K562 (cell line): Measurements from ENCODE around the gene ECM2.

Source experiments
- KDM5B ChIP-seq: fragments of 200-600 bp; sonication (generic); IDR thresholded peaks from 2 replicates; pipeline ENCODE4 v1.6.1; 2012; ENCODE audit warnings: low read depth, mild to moderate bottlenecking, moderate library complexity, low read length, control low read depth, inconsistent platforms; ENCODE audit not compliant: insufficient replicate concordance
- KLF10 ChIP-seq: fragments of 250-450 bp; sonication (Bioruptor Pico); IDR thresholded peaks from 2 replicates; pipeline ENCODE4 v1.6.1; 2021; ENCODE audit warnings: matching md5 sums
- MXI1 ChIP-seq: IDR thresholded peaks from 2 replicates; pipeline ENCODE4 v1.6.1; 2011; ENCODE audit warnings: low read depth, mild to moderate bottlenecking, improper control_type of control experiment, low read length

- TF ChIP-seq MXI1 (no peak), KDM5B (no peak), KLF10 (no peak)
Observed at GRCh38 chr9:92545002-92545510, 9.3 kb upstream of the ECM2 start.
